Mesothelial cell of epicardium (in vitro differentiated cells): ENCODE data around the gene MYCT1. TPM values are rescaled to one million over a fixed set of nuclear protein-coding genes. Genes with fewer than 3 reads are reported as not detected.

Experiments
- DNase-seq, 2 experiments: peaks; one replicate each; pipeline ENCODE4 v3.0.0; 2021; ENCODE audit warnings: low spot score in 2 of 2; ENCODE audit not compliant: unreplicated experiment in 2 of 2
- H3K27ac Mint-ChIP-seq: 2 replicates; pipeline ENCODE4 v1.8.0; 2021; ENCODE audit warnings: mixed read lengths
- H3K27me3 Mint-ChIP-seq: 2 replicates; pipeline ENCODE4 v1.8.0; 2021; ENCODE audit warnings: low read depth, mixed read lengths
- H3K36me3 Mint-ChIP-seq: 2 replicates; pipeline ENCODE4 v1.8.0; 2021; ENCODE audit warnings: mixed read lengths
- H3K4me1 Mint-ChIP-seq: 2 replicates; pipeline ENCODE4 v1.8.0; 2021; ENCODE audit warnings: mixed read lengths
- H3K4me3 Mint-ChIP-seq: 2 replicates; pipeline ENCODE4 v1.8.0; 2021; ENCODE audit warnings: mild to moderate bottlenecking, moderate library complexity, mixed read lengths
- H3K9me3 Mint-ChIP-seq: 2 replicates; pipeline ENCODE4 v1.8.0; 2021; ENCODE audit warnings: mixed read lengths
- total RNA-seq: library from RNA; stranded (reverse); gene quantifications from 3 replicates; pipeline ENCODE4 v1.2.1, GENCODE V29; 2021
- TF ChIP-seq, protein P1 (sequence below): fragments of 200-600 bp; sonication (generic); IDR thresholded peaks from one replicate; pipeline ENCODE4 v1.5.0; 2021; ENCODE audit warnings: antibody characterized with exemption; ENCODE audit not compliant: unreplicated experiment

MYCT1 gene
- total RNA-seq, 1 donor from 2014 or later, result 2.3 TPM

DNA sequence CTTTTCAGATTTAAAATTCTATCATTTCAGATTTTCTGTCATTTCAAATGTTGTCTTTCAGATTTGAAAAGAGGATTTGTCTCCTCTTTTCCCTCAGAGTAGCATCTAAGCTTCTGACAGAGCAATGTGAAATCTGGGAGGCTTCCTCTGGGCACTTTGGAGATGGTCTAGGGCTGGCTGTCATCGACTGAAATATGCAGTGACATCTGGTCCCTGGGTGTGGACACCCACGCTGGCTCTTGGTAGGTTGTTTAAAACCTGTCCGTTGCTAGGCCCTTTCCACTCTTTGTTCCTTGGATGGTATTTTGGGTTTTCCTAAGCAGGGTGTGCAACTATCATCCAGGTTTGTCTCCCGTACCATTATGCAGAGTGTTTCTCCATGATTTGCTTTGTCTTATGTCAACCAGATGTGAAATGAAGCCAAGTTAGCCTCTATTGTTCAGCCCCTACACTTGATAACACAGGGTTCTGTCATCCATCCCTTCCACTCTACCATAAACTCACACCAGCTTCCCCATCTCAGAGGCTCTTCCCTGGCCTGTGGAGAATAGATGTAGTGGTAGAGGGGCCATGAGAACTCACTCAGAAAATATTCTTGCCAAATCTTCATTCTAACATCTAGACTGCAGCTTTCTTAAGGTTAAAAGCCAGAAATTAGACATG lies 47.9 kb downstream of the MYCT1 start:
- Mint-ChIP-seq H3K27me3 (peaks cover 2% of the 10 kb centered on the region), H3K9me3 (no peaks in the 10 kb centered on the region), H3K4me3 (no peak overlapping the region), H3K36me3 (no peaks in the 10 kb centered on the region), H3K27ac (no peak overlapping the region), H3K4me1 (no peaks in the 10 kb centered on the region)
- DNase-seq, result no peak
- TF ChIP-seq, protein P1, sequence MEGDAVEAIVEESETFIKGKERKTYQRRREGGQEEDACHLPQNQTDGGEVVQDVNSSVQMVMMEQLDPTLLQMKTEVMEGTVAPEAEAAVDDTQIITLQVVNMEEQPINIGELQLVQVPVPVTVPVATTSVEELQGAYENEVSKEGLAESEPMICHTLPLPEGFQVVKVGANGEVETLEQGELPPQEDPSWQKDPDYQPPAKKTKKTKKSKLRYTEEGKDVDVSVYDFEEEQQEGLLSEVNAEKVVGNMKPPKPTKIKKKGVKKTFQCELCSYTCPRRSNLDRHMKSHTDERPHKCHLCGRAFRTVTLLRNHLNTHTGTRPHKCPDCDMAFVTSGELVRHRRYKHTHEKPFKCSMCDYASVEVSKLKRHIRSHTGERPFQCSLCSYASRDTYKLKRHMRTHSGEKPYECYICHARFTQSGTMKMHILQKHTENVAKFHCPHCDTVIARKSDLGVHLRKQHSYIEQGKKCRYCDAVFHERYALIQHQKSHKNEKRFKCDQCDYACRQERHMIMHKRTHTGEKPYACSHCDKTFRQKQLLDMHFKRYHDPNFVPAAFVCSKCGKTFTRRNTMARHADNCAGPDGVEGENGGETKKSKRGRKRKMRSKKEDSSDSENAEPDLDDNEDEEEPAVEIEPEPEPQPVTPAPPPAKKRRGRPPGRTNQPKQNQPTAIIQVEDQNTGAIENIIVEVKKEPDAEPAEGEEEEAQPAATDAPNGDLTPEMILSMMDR, result no peak

DNA sequence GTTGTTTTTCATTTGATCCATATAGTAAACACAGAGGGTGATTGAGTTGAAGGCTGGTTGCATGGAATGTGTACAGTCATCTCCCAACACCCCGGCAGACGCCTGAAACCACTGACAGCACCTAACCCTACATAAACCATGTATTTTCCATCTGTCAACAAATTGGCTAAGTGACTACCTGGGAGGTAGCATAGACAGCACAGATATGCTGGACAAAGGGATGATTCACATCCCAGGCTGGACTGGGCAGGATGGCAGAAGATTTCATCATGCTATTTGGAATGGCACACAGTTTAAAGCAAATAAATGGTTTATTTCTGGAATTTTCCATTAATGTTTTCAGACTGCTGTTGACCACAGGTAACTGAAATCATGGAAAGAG lies 48.5 kb downstream of the MYCT1 start:
- Mint-ChIP-seq H3K9me3 (no peaks in the 10 kb centered on the region), H3K4me1 (no peaks in the 10 kb centered on the region), H3K4me3 (no peak overlapping the region), H3K36me3 (no peaks in the 10 kb centered on the region), H3K27me3 (peaks cover 2% of the 10 kb centered on the region), H3K27ac (no peak overlapping the region)
- TF ChIP-seq, protein P1, result no peak
- no peak for DNase-seq

DNA sequence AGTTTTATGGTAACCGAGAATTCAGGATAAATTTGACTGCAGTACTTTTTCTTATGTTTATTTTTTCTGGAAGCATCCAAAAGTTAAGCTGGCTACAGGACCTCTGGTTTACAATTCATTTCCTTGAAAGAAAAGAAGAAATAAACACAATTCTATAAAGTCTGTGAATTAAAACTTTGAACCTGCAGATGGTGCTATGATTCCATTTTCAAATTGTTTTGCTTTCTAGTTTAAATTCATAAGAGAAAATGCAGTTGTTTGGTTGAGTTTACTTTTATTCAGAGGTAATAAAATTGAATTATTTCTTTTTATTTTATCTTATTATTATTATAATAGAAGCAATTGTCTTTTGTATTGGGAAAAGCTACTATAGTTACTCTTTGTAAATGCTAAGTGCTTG lies 51.1 kb downstream of the MYCT1 start:
- H3K36me3 Mint-ChIP-seq, result no peaks in the 10 kb centered on the region
- no peaks in the 10 kb centered on the region for H3K9me3 Mint-ChIP-seq
- TF ChIP-seq, protein P1, result no peak
- DNase-seq, result no peak
- peaks cover 2% of the 10 kb centered on the region for H3K27me3 Mint-ChIP-seq
- no peaks in the 10 kb centered on the region for H3K4me1 Mint-ChIP-seq
- no peak overlapping the region for H3K4me3 Mint-ChIP-seq
- H3K27ac Mint-ChIP-seq, result no peak overlapping the region

DNA sequence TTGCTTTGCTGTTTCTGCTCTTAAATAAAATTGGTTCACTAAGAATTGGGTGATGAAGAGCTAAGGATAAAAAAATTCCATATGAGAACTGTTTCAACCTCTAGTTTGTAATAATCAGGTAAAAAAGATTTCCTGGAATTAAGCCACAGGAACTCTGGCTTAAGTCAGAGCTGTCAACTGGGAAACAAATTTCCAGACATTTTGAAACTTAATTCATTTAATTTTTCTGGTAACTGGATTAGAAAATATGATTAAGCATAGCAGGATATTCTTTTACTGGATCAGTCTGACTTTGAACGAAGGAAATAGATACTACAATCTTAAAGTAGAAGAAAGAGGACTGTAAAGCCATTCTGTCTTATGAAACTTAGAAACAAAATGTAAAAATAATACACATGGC lies 51.6 kb downstream of the MYCT1 start:
- Mint-ChIP-seq H3K36me3 (no peaks in the 10 kb centered on the region), H3K9me3 (no peaks in the 10 kb centered on the region), H3K4me3 (no peak overlapping the region), H3K27ac (no peak overlapping the region), H3K27me3 (peaks cover 3% of the 10 kb centered on the region), H3K4me1 (no peaks in the 10 kb centered on the region)
- TF ChIP-seq, protein P1, result no peak
- DNase-seq, result no peak

DNA sequence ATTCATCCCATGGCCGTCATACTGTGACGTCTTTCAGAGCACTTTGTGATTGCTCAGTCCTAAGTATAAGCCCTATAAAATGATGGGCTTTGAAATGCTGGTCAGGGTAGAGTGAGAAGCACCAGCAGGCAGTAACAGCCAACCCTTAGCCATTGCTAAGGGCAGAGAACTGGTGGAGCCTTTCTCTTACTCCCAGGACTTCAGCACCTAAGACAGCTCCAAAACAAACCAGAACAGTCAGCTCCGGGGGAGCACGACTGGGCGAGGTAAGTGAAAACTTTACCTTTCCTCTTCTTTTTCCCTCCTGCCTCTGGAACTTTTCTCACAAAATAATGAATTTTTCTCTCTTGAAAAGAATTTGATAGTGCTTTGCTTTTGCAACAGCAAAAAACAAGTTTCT lies 53.0 kb downstream of the MYCT1 start, which contains the start of gene VIP:
TSS of gene VIP (plus strand) at position 104 of the 400 bp plus-strand sequence. CDS start 1,381 bp downstream, outside the sequence.
- Mint-ChIP-seq H3K4me1 (no peaks in the 10 kb centered on the region), H3K9me3 (no peaks in the 10 kb centered on the region), H3K27me3 (peaks cover 5% of the 10 kb centered on the region), H3K27ac (no peak within 1 kb of the TSS), H3K4me3 (no peak within 1 kb of the TSS), H3K36me3 (no peaks in the 10 kb centered on the region)
- TF ChIP-seq, protein P1, result no peak
- DNase-seq, result no peak
